Activated CD8-positive, alpha-beta T cell treated with anti-CD3 and anti-CD28 coated beads for 36 hours (primary cell): ENCODE results near the gene RAB27B. TPM values are rescaled to one million over a fixed set of nuclear protein-coding genes. Genes with fewer than 3 reads are reported as not detected.

Experiments used
- ATAC-seq: fragments of 200-7000 bp; cut with Tn5 transposase; one replicate; pipeline ENCODE4 v1.10.0; 2021; ENCODE audit warnings: mild to moderate bottlenecking, moderate library complexity
- CTCF ChIA-PET: fragments of 350-600 bp; sonication (Branson Sonifier 250); formaldehyde crosslinking; loops from one replicate; lab custom pipeline; 2021; ENCODE audit warnings: antibody characterized with exemption; lab: Charles Lee
- POLR2A ChIA-PET: fragments of 350-600 bp; sonication (Branson Sonifier 250); formaldehyde crosslinking; loops from one replicate; lab custom pipeline; 2021; ENCODE audit warnings: antibody characterized with exemption; lab: Charles Lee
- DNase-seq: peaks from one replicate; pipeline ENCODE4 v3.0.0-alpha.2; 2020
- H3K27ac Mint-ChIP-seq: one replicate; pipeline ENCODE4 v1.8.0; 2021; ENCODE audit warnings: mild to moderate bottlenecking, mixed read lengths
- H3K27me3 Mint-ChIP-seq: one replicate; pipeline ENCODE4 v1.8.0; 2021; ENCODE audit warnings: mixed read lengths
- H3K36me3 Mint-ChIP-seq: one replicate; pipeline ENCODE4 v1.8.0; 2021; ENCODE audit warnings: low read depth, mixed read lengths
- H3K4me1 Mint-ChIP-seq: one replicate; pipeline ENCODE4 v1.8.0; 2021; ENCODE audit warnings: low read depth, mixed read lengths
- H3K4me3 Mint-ChIP-seq: one replicate; pipeline ENCODE4 v1.8.0; 2021; ENCODE audit warnings: mild to moderate bottlenecking, moderate library complexity, mixed read lengths
- H3K9me3 Mint-ChIP-seq: one replicate; pipeline ENCODE4 v1.8.0; 2021; ENCODE audit warnings: mixed read lengths
- CTCF ChIP-seq: fragments of 200-600 bp; IDR thresholded peaks from one replicate; pipeline ENCODE4 v1.8.0; 2022; ENCODE audit warnings: antibody characterized with exemption, mild to moderate bottlenecking
- intact Hi-C: fragments of 100-400 bp; cut with micrococcal nuclease; formaldehyde crosslinking; loops from one replicate; pipeline ENCODE4 v1.10.0; 2022
- total RNA-seq, 2 experiments: library from RNA; stranded (reverse); gene quantifications; one replicate each; pipeline ENCODE4 v1.2.3, GENCODE V29; 2021

Gene RAB27B
- total RNA-seq, 2 experiments from 2014 or later, result not detected

GRCh38 chr18:54923339-54923956, 95.2 kb downstream of the RAB27B start:
- no peak overlapping the region for H3K4me3 Mint-ChIP-seq
- H3K4me1 Mint-ChIP-seq, result no peaks in the 10 kb centered on the region
- ATAC-seq (no peak), DNase-seq (no peak)
- H3K27ac Mint-ChIP-seq, result no peak overlapping the region
- no peaks in the 10 kb centered on the region for H3K9me3 Mint-ChIP-seq
- H3K36me3 Mint-ChIP-seq, result no peaks in the 10 kb centered on the region
- ChIA-PET CTCF (interaction anchor here (1.0 kb wide), 1 partner anchor 60 kb away, joined by 4 read pairs; no protein-coding TSS in a partner anchor), POLR2A (no interaction called here)
- no peak for TF ChIP-seq CTCF
- H3K27me3 Mint-ChIP-seq, result peaks cover 2% of the 10 kb centered on the region
- intact Hi-C loops, result no loop called here

GRCh38 chr18:54924948-54925347, 96.7 kb downstream of the RAB27B start:
- ATAC-seq (no peak), DNase-seq (no peak)
- H3K9me3 Mint-ChIP-seq, result no peaks in the 10 kb centered on the region
- intact Hi-C loops, result no loop called here
- no peak overlapping the region for H3K4me3 Mint-ChIP-seq
- no peak for TF ChIP-seq CTCF
- H3K27me3 Mint-ChIP-seq, result no peaks in the 10 kb centered on the region
- CTCF ChIA-PET, result no interaction called here
- no peaks in the 10 kb centered on the region for H3K4me1 Mint-ChIP-seq
- no peaks in the 10 kb centered on the region for H3K36me3 Mint-ChIP-seq
- no peak overlapping the region for H3K27ac Mint-ChIP-seq
- POLR2A ChIA-PET, result no interaction called here

GRCh38 chr18:54926593-54927325, 98.5 kb downstream of the RAB27B start:
- Mint-ChIP-seq H3K4me3 (no peak overlapping the region), H3K4me1 (no peaks in the 10 kb centered on the region), H3K36me3 (no peaks in the 10 kb centered on the region), H3K27ac (no peak overlapping the region), H3K27me3 (no peaks in the 10 kb centered on the region), H3K9me3 (no peaks in the 10 kb centered on the region)
- DNase-seq (no peak), ATAC-seq (no peak)
- TF ChIP-seq CTCF, result no peak
- ChIA-PET POLR2A (no interaction called here), CTCF (no interaction called here)
- intact Hi-C loops, result no loop called here

- H3K9me3 Mint-ChIP-seq, result no peaks in the 10 kb centered on the region
- TF ChIP-seq CTCF, result no peak
- no peak for ATAC-seq
- H3K27me3 Mint-ChIP-seq, result no peaks in the 10 kb centered on the region
- CTCF ChIA-PET, result no interaction called here
- no peak overlapping the region for H3K4me3 Mint-ChIP-seq
- DNase-seq, result no peak
- POLR2A ChIA-PET, result no interaction called here
- no peaks in the 10 kb centered on the region for H3K4me1 Mint-ChIP-seq
- H3K27ac Mint-ChIP-seq, result no peak overlapping the region
- intact Hi-C loops, result no loop called here
- no peaks in the 10 kb centered on the region for H3K36me3 Mint-ChIP-seq
Measured at GRCh38 chr18:54928236-54928635, 100.0 kb downstream of the RAB27B start.

- DNase-seq, result no peak
- no peak for ATAC-seq
- intact Hi-C loops, result no loop called here
- H3K36me3 Mint-ChIP-seq, result no peaks in the 10 kb centered on the region
- H3K4me3 Mint-ChIP-seq, result no peak overlapping the region
- H3K4me1 Mint-ChIP-seq, result no peaks in the 10 kb centered on the region
- H3K9me3 Mint-ChIP-seq, result no peaks in the 10 kb centered on the region
- H3K27ac Mint-ChIP-seq, result no peak overlapping the region
- no peak for TF ChIP-seq CTCF
- no peaks in the 10 kb centered on the region for H3K27me3 Mint-ChIP-seq
- ChIA-PET CTCF (no interaction called here), POLR2A (no interaction called here)
Measured at GRCh38 chr18:54931152-54931551, 102.9 kb downstream of the RAB27B start.
